ENCODE results near the gene ZNF804B.

ZNF804B gene

DNA sequence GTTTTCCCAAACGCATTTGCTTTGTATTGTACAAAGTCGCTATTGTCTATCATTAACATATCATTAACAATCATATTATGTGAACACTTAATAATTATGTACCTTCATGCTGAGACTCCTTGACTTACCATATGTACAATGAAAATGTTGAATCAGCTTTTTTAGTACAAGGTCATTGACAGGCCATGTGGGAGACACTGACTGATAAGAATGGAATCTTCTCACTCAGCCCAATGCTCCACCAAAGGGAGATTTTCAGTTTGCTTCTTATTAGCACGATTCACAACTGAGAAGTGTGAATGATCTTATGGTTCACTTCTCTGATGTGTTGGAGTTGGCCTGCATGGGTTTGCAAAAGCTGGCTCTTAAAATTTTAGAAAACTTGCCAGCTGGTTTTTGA lies 289.5 kb downstream of the ZNF804B start:
- no peaks in the 10 kb centered on the region for H3K36me3 Mint-ChIP-seq (ENCODE audit: low read depth)
- no peak overlapping the region for H3K4me3 Mint-ChIP-seq
- peaks cover 10% of the 10 kb centered on the region for H3K9me3 Mint-ChIP-seq
- no peaks in the 10 kb centered on the region for H3K27me3 Mint-ChIP-seq (ENCODE audit: low read depth)
- TF ChIP-seq, protein P1, sequence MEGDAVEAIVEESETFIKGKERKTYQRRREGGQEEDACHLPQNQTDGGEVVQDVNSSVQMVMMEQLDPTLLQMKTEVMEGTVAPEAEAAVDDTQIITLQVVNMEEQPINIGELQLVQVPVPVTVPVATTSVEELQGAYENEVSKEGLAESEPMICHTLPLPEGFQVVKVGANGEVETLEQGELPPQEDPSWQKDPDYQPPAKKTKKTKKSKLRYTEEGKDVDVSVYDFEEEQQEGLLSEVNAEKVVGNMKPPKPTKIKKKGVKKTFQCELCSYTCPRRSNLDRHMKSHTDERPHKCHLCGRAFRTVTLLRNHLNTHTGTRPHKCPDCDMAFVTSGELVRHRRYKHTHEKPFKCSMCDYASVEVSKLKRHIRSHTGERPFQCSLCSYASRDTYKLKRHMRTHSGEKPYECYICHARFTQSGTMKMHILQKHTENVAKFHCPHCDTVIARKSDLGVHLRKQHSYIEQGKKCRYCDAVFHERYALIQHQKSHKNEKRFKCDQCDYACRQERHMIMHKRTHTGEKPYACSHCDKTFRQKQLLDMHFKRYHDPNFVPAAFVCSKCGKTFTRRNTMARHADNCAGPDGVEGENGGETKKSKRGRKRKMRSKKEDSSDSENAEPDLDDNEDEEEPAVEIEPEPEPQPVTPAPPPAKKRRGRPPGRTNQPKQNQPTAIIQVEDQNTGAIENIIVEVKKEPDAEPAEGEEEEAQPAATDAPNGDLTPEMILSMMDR (IDR thresholded peaks at IDR 0.05; ENCODE audit: unreplicated experiment in 3 of 3) = no peak
- H3K27ac Mint-ChIP-seq = peak overlapping the region in 2 of 3 experiments; percentile 25 to 49
- no peaks in the 10 kb centered on the region for H3K4me1 Mint-ChIP-seq

DNA sequence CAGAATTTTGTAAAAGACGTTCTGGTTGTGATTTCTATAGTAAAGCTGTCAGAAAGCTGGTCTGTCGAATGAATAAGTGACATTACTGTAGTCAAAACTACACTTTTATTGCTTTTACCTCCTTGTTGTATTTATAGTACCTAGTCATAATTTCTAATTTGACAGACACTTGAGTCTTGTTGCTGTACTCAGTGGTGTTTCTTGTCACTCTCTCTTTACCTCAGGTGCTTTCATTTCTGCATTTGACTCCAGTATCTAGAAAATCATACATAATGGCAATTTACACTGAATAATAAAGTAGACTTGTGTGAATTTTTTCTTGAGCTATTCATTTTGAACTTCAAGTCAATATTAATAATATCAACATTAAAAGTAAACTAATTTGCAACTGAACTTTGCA lies 293.6 kb downstream of the ZNF804B start:
- TF ChIP-seq, protein P1 (IDR thresholded peaks at IDR 0.05; ENCODE audit: unreplicated experiment in 3 of 3) = no peak
- no peak overlapping the region for H3K27ac Mint-ChIP-seq
- H3K27me3 Mint-ChIP-seq (ENCODE audit: low read depth) = no peaks in the 10 kb centered on the region
- H3K36me3 Mint-ChIP-seq (ENCODE audit: low read depth) = no peaks in the 10 kb centered on the region
- no peaks in the 10 kb centered on the region for H3K4me1 Mint-ChIP-seq
- H3K4me3 Mint-ChIP-seq = no peak overlapping the region
- no peaks in the 10 kb centered on the region for H3K9me3 Mint-ChIP-seq

DNA sequence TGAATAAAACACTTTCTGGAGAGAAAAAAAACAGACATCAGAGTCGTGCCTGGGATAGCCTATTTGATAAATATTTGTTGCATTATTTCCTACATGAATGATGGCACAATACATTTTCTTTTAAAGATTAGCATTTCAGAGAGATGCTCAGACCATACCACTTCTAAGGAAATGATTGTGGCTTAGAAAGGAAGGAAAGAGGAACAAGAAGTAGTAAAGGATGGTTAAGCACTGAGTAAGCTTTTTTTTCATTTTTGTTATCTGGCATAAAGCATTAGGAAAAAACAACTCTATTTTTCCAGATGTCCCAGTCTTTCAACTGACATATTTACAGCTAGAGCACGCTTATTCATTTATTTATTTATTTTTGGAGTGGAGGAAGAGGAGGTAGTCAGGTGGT lies 294.9 kb downstream of the ZNF804B start:
- Mint-ChIP-seq H3K9me3 (no peaks in the 10 kb centered on the region), H3K4me3 (no peak overlapping the region), H3K27ac (no peak overlapping the region), H3K27me3 (ENCODE audit: low read depth) (no peaks in the 10 kb centered on the region), H3K4me1 (no peaks in the 10 kb centered on the region), H3K36me3 (ENCODE audit: low read depth) (no peaks in the 10 kb centered on the region)
- TF ChIP-seq, protein P1 (IDR thresholded peaks at IDR 0.05; ENCODE audit: unreplicated experiment in 3 of 3) = no peak

DNA sequence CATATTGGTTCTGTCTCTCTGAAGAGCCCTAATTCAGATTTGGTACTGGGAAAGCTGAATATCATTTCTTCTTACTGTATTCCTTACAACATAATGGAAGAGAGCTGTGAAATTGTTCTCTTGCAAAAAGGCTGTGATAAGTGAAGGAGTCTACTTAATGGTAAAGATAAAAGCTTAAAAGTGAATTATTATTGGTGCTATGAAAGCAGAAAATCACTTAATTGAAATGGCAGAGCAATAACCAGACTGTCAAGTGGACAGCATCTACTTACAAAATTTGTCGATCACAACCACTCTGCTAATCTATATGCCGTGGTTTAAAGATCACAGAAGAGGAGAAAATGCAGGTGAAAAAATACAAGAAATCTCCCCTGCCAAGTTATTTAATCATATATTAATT lies 300.7 kb downstream of the ZNF804B start:
- H3K4me1 Mint-ChIP-seq = no peaks in the 10 kb centered on the region
- no peak overlapping the region for H3K4me3 Mint-ChIP-seq

GRCh38 chr7:89064831-89065230 lies 305.3 kb downstream of the ZNF804B start:
- TF ChIP-seq, protein P1 (IDR thresholded peaks at IDR 0.05; ENCODE audit: unreplicated experiment in 3 of 3) = no peak
- no peaks in the 10 kb centered on the region for H3K9me3 Mint-ChIP-seq
- H3K27me3 Mint-ChIP-seq (ENCODE audit: low read depth) = no peaks in the 10 kb centered on the region
- H3K36me3 Mint-ChIP-seq (ENCODE audit: low read depth) = no peaks in the 10 kb centered on the region
- no peaks in the 10 kb centered on the region for H3K4me1 Mint-ChIP-seq
- H3K27ac Mint-ChIP-seq = no peak overlapping the region
- no peak overlapping the region for H3K4me3 Mint-ChIP-seq

More for the DNA sequence above, 300.7 kb downstream of the ZNF804B start:
- H3K27ac Mint-ChIP-seq = no peak overlapping the region
- TF ChIP-seq, protein P1 (IDR thresholded peaks at IDR 0.05; ENCODE audit: unreplicated experiment in 3 of 3) = no peak
- no peaks in the 10 kb centered on the region for H3K27me3 Mint-ChIP-seq (ENCODE audit: low read depth)
- H3K36me3 Mint-ChIP-seq (ENCODE audit: low read depth) = no peaks in the 10 kb centered on the region
- H3K9me3 Mint-ChIP-seq = no peaks in the 10 kb centered on the region

- Mint-ChIP-seq H3K36me3 (ENCODE audit: low read depth) (no peaks in the 10 kb centered on the region), H3K27me3 (ENCODE audit: low read depth) (no peaks in the 10 kb centered on the region), H3K4me3 (no peak overlapping the region), H3K27ac (no peak overlapping the region), H3K9me3 (no peaks in the 10 kb centered on the region), H3K4me1 (no peaks in the 10 kb centered on the region)
- TF ChIP-seq, protein P1 (IDR thresholded peaks at IDR 0.05; ENCODE audit: unreplicated experiment in 3 of 3) = no peak
These were observed 307.5 kb downstream of the ZNF804B start for GRCh38 chr7:89067048-89067447.

Measured in nephron (organoid).